MM.1S (cell line): ENCODE measurements around the gene LRRC75A.

ENCODE experiments used
- CTCF ChIP-seq: fragments of 300-600 bp; sonication (generic); IDR thresholded peaks from 2 replicates; pipeline ENCODE4 v1.5.1; 2016; ENCODE audit warnings: antibody characterized with exemption, low read length, mixed read lengths
- EZH2 ChIP-seq: fragments of 300-600 bp; sonication (generic); optimal IDR thresholded peaks from 2 replicates; pipeline ENCODE3; 2017; ENCODE audit warnings: low read depth, mild to moderate bottlenecking, antibody characterized with exemption, low read length, mixed read lengths

GRCh38 chr17:16467044-16467443, 24.9 kb downstream of the LRRC75A start:
- TF ChIP-seq CTCF: no peak
- no peak for TF ChIP-seq EZH2
